Epidermal melanocyte (primary cell): ENCODE measurements around the gene SCN7A.
"Not testable (repeated sequence)": the region's sequence is repeated elsewhere in the genome, so short reads cannot be mapped to it uniquely, and the experiment has no call there.

ENCODE experiments used
- DNase-seq: peaks from one replicate; pipeline ENCODE4 v3.0.0; 2011; ENCODE audit warnings: low spot score; ENCODE audit not compliant: insufficient read length

The SCN7A gene

GRCh38 chr2:166360906-166361305 is 133.1 kb downstream of the SCN7A start:
- DNase-seq: no peak

- no peak for DNase-seq
Measured at GRCh38 chr2:166360426-166360825, 133.6 kb downstream of the SCN7A start.

GRCh38 chr2:166357950-166358321 is 136.1 kb downstream of the SCN7A start:
- DNase-seq: not testable (repeated sequence)

GRCh38 chr2:166357068-166357949 is 136.7 kb downstream of the SCN7A start:
- no peak for DNase-seq
